Trophoblast cell (in vitro differentiated cells and primary cell): ENCODE measurements around the gene C20orf204.

Experiments used
- DNase-seq, 2 donors: peaks; one replicate each; pipeline ENCODE4 v3.0.0-alpha.2; 2016
- H2AFZ ChIP-seq: 2 replicates; pipeline ENCODE4 v1.6.1; 2013; ENCODE audit warnings: low read length, moderate library complexity, mild to moderate bottlenecking; ENCODE audit not compliant: insufficient read depth, poor library complexity
- H2AK5ac ChIP-seq: 2 replicates; pipeline ENCODE4 v1.6.1; 2013; ENCODE audit warnings: mild to moderate bottlenecking, low read length
- H2BK120ac ChIP-seq: 2 replicates; pipeline ENCODE4 v1.6.1; 2013; ENCODE audit warnings: low read length, mild to moderate bottlenecking, moderate library complexity; ENCODE audit not compliant: insufficient read depth, poor library complexity
- H2BK12ac ChIP-seq: 2 replicates; pipeline ENCODE4 v1.6.1; 2013; ENCODE audit warnings: mild to moderate bottlenecking, low read length, moderate library complexity
- H2BK5ac ChIP-seq: 2 replicates; pipeline ENCODE4 v1.6.1; 2013; ENCODE audit warnings: low read length, low read depth, moderate library complexity, mild to moderate bottlenecking; ENCODE audit not compliant: poor library complexity
- H3K14ac ChIP-seq: 2 replicates; pipeline ENCODE4 v1.6.1; 2013; ENCODE audit warnings: mild to moderate bottlenecking, low read length
- H3K18ac ChIP-seq: 2 replicates; pipeline ENCODE4 v1.6.1; 2013; ENCODE audit warnings: mild to moderate bottlenecking, low read length
- H3K23ac ChIP-seq: 2 replicates; pipeline ENCODE4 v1.6.1; 2013; ENCODE audit warnings: low read length
- H3K27ac ChIP-seq: 2 replicates; pipeline ENCODE4 v1.5.1; 2013; ENCODE audit warnings: low read depth, mild to moderate bottlenecking, inconsistent platforms, low read length, moderate library complexity
- H3K27me3 ChIP-seq: 2 replicates; pipeline ENCODE4 v1.6.1; 2013; ENCODE audit warnings: inconsistent platforms, mild to moderate bottlenecking, low read length, moderate library complexity; ENCODE audit not compliant: insufficient read depth
- H3K36me3 ChIP-seq, 2 experiments: 1 replicate in 1 of 2; 2 replicates in 1 of 2; pipeline ENCODE4 v1.6.1; 2013; ENCODE audit warnings: low read length in 2 of 2, mild to moderate bottlenecking in 2 of 2, moderate library complexity in 1 of 2; ENCODE audit not compliant: insufficient read depth in 2 of 2, control insufficient read depth in 1 of 2
- H3K4ac ChIP-seq: 2 replicates; pipeline ENCODE4 v1.6.1; 2013; ENCODE audit warnings: low read depth, mild to moderate bottlenecking, low read length, moderate library complexity
- H3K4me1 ChIP-seq, 2 experiments: 1 replicate in 1 of 2; 2 replicates in 1 of 2; pipeline ENCODE4 v1.6.1; 2013; ENCODE audit warnings: low read length in 2 of 2, mild to moderate bottlenecking in 2 of 2, moderate library complexity in 1 of 2; ENCODE audit not compliant: insufficient read depth in 2 of 2, control insufficient read depth in 1 of 2
- H3K4me2 ChIP-seq: 2 replicates; pipeline ENCODE4 v1.6.1; 2013; ENCODE audit warnings: inconsistent platforms, mild to moderate bottlenecking, low read length, moderate library complexity
- H3K4me3 ChIP-seq: 2 replicates; pipeline ENCODE4 v1.5.1; 2013; ENCODE audit warnings: mild to moderate bottlenecking, low read depth, low read length, inconsistent platforms
- H3K79me1 ChIP-seq: one replicate; pipeline ENCODE4 v1.6.1; 2013; ENCODE audit warnings: low read length
- H3K79me2 ChIP-seq: 2 replicates; pipeline ENCODE4 v1.6.1; 2013; ENCODE audit warnings: low read length, mild to moderate bottlenecking; ENCODE audit not compliant: control insufficient read depth, insufficient read depth, poor library complexity
- H3K9ac ChIP-seq: 2 replicates; pipeline ENCODE4 v1.6.1; 2013; ENCODE audit warnings: mild to moderate bottlenecking, low read length
- H3K9me3 ChIP-seq: 2 replicates; pipeline ENCODE4 v1.6.1; 2013; ENCODE audit warnings: low read depth, mild to moderate bottlenecking, control low read depth, inconsistent platforms, low read length; ENCODE audit not compliant: insufficient read depth
- H4K12ac ChIP-seq: 2 replicates; pipeline ENCODE4 v1.6.1; 2013; ENCODE audit warnings: low read depth, mild to moderate bottlenecking, low read length, moderate library complexity
- H4K8ac ChIP-seq: 2 replicates; pipeline ENCODE4 v1.6.1; 2013; ENCODE audit warnings: low read depth, mild to moderate bottlenecking, low read length, moderate library complexity
- H4K91ac ChIP-seq: one replicate; pipeline ENCODE4 v1.6.1; 2013; ENCODE audit warnings: low read depth, mild to moderate bottlenecking, low read length, moderate library complexity
- WGBS: extraction: QIAGEN DNeasy Blood & Tissue Kit; methylation state at CpG from one replicate; pipeline ENCODE4 v1.1.7; 2013; ENCODE audit warnings: missing lambda C conversion rate; ENCODE audit not compliant: insufficient read length, insufficient coverage; ENCODE audit errors: extremely low coverage; 5-methylcytosine and 5-hydroxymethylcytosine counted together

The C20orf204 gene

DNA sequence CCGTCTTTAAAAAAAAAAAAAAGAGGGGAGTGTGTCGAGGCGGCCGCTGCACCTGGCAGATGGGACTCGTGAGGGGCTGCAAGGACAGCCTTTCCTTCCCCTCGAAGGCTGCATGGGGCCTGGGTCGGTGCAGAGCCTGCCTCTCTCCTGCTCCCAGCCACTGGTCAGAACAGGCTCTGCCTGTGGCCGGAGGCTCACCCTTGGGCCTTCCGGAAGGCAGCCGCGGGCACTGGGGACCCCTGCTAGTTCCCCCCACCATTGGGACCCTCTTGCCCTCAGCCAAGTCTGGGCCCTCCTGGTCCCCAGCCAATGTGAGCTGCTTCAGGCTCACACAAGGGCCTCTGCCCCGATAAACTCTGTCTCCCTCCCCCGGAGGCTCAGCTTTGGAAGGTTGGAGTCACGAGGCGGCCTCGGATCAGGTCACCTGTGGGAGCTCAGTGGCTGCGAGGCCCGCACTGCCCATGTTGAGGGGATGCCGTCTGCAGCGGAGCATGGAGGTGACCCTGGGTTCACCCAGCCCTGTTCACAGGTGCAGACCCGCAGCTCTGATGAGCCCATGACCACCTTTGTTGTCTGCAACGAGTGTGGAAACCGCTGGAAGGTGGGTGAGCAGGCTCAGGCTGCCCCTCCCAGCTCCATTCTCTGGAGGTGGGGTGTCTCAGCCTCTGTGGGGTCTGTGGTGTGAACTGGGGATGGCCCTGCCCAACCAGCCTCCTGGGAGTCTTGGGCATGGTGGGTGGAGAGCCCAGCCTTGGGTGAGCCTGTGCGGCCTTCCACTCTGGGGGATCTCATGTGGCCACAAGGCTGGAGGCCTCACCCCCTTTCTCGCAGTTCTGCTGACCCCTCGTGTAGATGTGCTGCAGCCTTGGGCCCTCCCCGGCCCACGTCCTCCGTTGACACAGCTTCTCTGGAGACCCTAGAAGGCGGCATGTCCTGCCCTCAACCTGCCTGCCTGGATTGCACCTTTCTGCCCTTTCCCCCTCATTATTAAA, 35.7 kb downstream of the C20orf204 start:
- Histone ChIP-seq H3K27me3 (no peaks in the 10 kb centered on the region), H4K12ac (no peak overlapping the region), H3K4me1 (no peaks in the 10 kb centered on the region), H4K8ac (no peak overlapping the region), H3K36me3 (peaks cover 21 to 32% of the 10 kb centered on the region in 2 experiments), H2AFZ (no peak overlapping the region), H3K4me2 (no peak overlapping the region), H3K14ac (no peak overlapping the region), H3K27ac (no peak overlapping the region), H3K79me1 (no peaks in the 10 kb centered on the region), H3K79me2 (no peaks in the 10 kb centered on the region), H3K23ac (no peak overlapping the region), H2BK12ac (no peak overlapping the region), H3K9ac (no peak overlapping the region), H3K4ac (no peak overlapping the region), H2BK5ac (no peak overlapping the region), H2AK5ac (no peak overlapping the region), H3K4me3 (no peak overlapping the region), H4K91ac (no peak overlapping the region), H3K9me3 (no peaks in the 10 kb centered on the region), H2BK120ac (no peak overlapping the region), H3K18ac (no peak overlapping the region)
- WGBS = no CpG with 5 or more reads among the region's 30 CpGs
- no peak for DNase-seq

DNA sequence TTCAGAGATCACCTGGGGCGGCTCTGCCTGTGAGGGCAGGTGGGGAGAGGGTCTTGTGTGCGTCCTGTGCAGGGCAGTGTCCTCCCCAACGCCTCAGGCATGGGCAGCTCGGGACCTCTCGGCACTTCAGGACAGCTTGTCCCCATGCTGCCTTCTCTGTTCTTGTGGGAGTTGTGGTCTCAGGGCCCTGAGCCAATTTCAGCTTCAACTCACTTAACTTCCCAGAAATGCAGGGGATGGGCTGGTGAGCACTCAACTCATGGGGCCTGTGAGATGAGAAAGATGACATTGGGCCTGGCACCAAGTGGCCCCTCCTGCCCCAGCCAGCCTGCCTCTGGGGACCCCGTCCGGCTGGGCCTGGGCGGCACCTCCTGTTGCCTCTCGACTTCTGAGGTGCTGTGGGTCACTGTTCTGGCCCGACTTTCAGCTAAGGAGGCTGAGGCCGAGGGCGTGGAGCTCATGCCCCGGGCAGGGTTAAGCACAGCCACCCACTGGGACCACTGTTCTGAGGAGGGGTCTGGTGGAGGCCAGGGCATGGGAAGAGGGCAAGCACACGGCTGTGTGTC, 36.6 kb downstream of the C20orf204 start:
- no peak overlapping the region for H2BK120ac ChIP-seq
- no peak overlapping the region for H3K4me2 ChIP-seq
- no peak overlapping the region for H4K91ac ChIP-seq
- no peak for DNase-seq
- H3K4ac ChIP-seq = no peak overlapping the region
- H3K79me2 ChIP-seq = no peaks in the 10 kb centered on the region
- H3K23ac ChIP-seq = no peak overlapping the region
- H4K8ac ChIP-seq = no peak overlapping the region
- H3K36me3 ChIP-seq = peaks cover 21 to 32% of the 10 kb centered on the region in 2 experiments
- no peak overlapping the region for H3K27ac ChIP-seq
- WGBS = no CpG with 5 or more reads among the region's 14 CpGs
- H2AK5ac ChIP-seq = no peak overlapping the region
- no peak overlapping the region for H2BK5ac ChIP-seq
- no peaks in the 10 kb centered on the region for H3K27me3 ChIP-seq
- H3K9me3 ChIP-seq = no peaks in the 10 kb centered on the region
- no peak overlapping the region for H3K4me3 ChIP-seq
- H4K12ac ChIP-seq = no peak overlapping the region
- H3K18ac ChIP-seq = no peak overlapping the region
- H3K4me1 ChIP-seq = no peaks in the 10 kb centered on the region
- no peak overlapping the region for H3K14ac ChIP-seq
- no peaks in the 10 kb centered on the region for H3K79me1 ChIP-seq
- H2BK12ac ChIP-seq = no peak overlapping the region
- H3K9ac ChIP-seq = no peak overlapping the region
- H2AFZ ChIP-seq = no peak overlapping the region

DNA sequence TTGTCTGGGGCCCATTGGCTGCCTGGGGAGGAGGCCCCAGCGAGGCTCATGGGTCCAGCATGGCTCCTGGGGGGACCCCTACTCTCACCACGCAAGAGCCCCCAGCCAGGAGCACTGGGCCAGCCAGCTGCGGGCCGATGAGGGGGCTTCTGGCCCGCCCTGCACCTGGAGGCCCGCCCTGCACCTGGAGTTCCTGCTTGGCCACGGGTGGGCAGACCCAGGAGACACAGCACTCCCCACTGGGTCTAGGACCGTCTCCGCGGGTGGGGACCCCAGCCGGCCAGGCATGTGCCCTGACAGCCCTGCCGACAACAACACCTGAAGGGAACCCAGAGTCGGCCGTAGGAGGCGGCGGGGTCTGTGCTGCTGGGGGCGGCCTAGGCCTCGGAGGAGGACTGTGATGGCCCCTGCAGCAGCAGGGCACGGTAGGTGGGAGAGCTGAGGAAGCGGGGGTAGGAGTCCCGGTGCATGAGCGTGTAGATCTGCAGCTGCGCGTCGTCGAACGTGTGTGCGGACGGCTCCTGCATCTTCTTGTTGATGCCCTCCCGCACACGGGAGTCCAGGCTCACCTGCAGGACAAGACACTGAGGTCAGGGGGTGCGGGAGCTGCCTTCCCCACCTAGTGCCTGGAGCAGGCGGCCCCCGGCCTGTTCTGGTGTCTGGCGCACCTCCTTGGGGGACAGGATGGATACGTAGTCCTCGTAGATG, 37.6 kb downstream of the C20orf204 start:
- Histone ChIP-seq H3K23ac (no peak overlapping the region), H2AFZ (no peak overlapping the region), H3K79me1 (no peaks in the 10 kb centered on the region), H3K4ac (no peak overlapping the region), H3K27ac (no peak overlapping the region), H3K79me2 (no peaks in the 10 kb centered on the region), H4K12ac (no peak overlapping the region), H3K4me1 (peaks cover 0 to 4% of the 10 kb centered on the region in 2 experiments), H2BK12ac (no peak overlapping the region), H3K4me3 (no peak overlapping the region), H4K8ac (no peak overlapping the region), H3K36me3 (peaks cover 21 to 32% of the 10 kb centered on the region in 2 experiments), H4K91ac (no peak overlapping the region), H3K9me3 (no peaks in the 10 kb centered on the region), H3K9ac (no peak overlapping the region), H3K18ac (no peak overlapping the region), H3K4me2 (no peak overlapping the region), H2BK120ac (no peak overlapping the region), H3K14ac (no peak overlapping the region), H2AK5ac (no peak overlapping the region), H3K27me3 (no peaks in the 10 kb centered on the region), H2BK5ac (no peak overlapping the region)
- DNase-seq = no peak
- no CpG with 5 or more reads among the region's 37 CpGs for WGBS

DNA sequence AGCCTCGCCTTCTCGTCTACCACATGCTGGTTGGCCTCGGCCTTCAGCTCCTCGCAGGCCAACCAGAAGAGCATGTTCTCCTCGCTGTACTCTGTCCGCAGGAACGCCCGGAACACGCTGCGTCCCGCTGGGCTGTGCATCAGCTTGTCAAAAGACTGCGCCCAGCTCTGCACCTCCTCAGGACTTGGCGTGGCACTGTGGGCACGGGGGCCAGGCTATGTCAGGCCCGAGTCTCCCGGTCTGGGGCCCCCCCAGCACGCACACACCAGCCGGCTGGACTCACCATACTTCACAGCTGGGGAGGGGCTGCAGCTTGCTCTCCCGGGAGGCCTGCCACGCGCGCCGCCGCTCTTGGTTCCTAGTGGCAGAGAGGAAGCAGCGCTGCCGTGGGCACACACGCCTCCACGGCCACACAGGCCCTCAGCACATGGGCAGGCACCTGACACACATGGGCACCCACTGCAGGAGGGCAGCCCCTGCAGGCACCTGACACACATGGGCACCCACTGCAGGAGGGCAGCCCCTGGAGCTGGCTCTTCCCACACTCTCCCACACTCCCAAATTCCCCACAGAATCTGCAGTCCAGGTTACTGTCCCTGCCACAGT, 38.3 kb downstream of the C20orf204 start:
- peaks cover 4% of the 10 kb centered on the region for H3K79me1 ChIP-seq
- no peak overlapping the region for H4K8ac ChIP-seq

More for the DNA sequence above, 38.3 kb downstream of the C20orf204 start:
- Histone ChIP-seq H3K18ac (no peak overlapping the region), H2BK120ac (no peak overlapping the region), H3K36me3 (peaks cover 21 to 32% of the 10 kb centered on the region in 2 experiments), H3K4me2 (no peak overlapping the region), H2BK5ac (no peak overlapping the region), H3K27me3 (no peaks in the 10 kb centered on the region), H3K79me2 (peaks cover 4% of the 10 kb centered on the region), H4K91ac (no peak overlapping the region), H3K14ac (no peak overlapping the region), H3K4me3 (no peak overlapping the region), H2BK12ac (no peak overlapping the region), H3K23ac (no peak overlapping the region), H3K9ac (no peak overlapping the region), H3K4me1 (peaks cover 4 to 8% of the 10 kb centered on the region in 2 experiments), H2AK5ac (no peak overlapping the region), H3K27ac (no peak overlapping the region), H2AFZ (no peak overlapping the region), H4K12ac (no peak overlapping the region), H3K4ac (no peak overlapping the region), H3K9me3 (no peaks in the 10 kb centered on the region)
- no CpG with 5 or more reads among the region's 28 CpGs for WGBS
- DNase-seq = no peak
